Left ventricle myocardium inferior (tissue), 1 donor: ENCODE data around the gene MYMX. TPM values are rescaled to one million over a fixed set of nuclear protein-coding genes. Genes with fewer than 3 reads are reported as not detected.
A peak's percentile ranks its signal among the peaks of the same experiment; 100 is the strongest.
"Not testable (repeated sequence)": the region's sequence is repeated elsewhere in the genome, so short reads cannot be mapped to it uniquely, and the experiment has no call there.

Experiments used
- DNase-seq: peaks from one replicate; pipeline ENCODE4 v3.0.0-alpha.2; 2020
- H3K27ac ChIP-seq: fragments of 200-600 bp; replicated peaks from 2 replicates; pipeline ENCODE4 v1.8.0; 2021
- H3K27me3 ChIP-seq: fragments of 200-600 bp; 2 replicates; pipeline ENCODE4 v1.8.0; 2021; ENCODE audit warnings: low read depth
- H3K36me3 ChIP-seq: fragments of 200-600 bp; 2 replicates; pipeline ENCODE4 v1.8.0; 2021
- H3K4me1 ChIP-seq: fragments of 200-600 bp; 2 replicates; pipeline ENCODE4 v1.8.0; 2021
- H3K4me3 ChIP-seq: fragments of 200-600 bp; 2 replicates; pipeline ENCODE4 v1.8.0; 2021; ENCODE audit warnings: mild to moderate bottlenecking, moderate library complexity
- H3K9me3 ChIP-seq: fragments of 200-600 bp; replicated peaks from 2 replicates; pipeline ENCODE4 v1.8.0; 2021
- CTCF ChIP-seq: fragments of 200-600 bp; IDR thresholded peaks from 2 replicates; pipeline ENCODE4 v1.8.0; 2021; ENCODE audit warnings: antibody characterized with exemption, mild to moderate bottlenecking, borderline replicate concordance
- intact Hi-C: fragments of 100-400 bp; cut with micrococcal nuclease; formaldehyde crosslinking; loops from one replicate; pipeline ENCODE4 v1.11.0; 2022
- total RNA-seq: library from RNA; stranded (reverse); fragmentation: NEBNext Ultra II Directional; extraction: Animal tissue kit (Norgen Biotek cat#: 25700); gene quantifications from one replicate; pipeline ENCODE4 v1.2.1, GENCODE V29; 2021
- donor health status: DM: no; HTN: yes; CAD: no; lungs with severe emphysema.

The MYMX gene
- total RNA-seq, 1 donor from 2014 or later, result 0.36 TPM

GRCh38 chr6:44189257-44189656, 27.5 kb upstream of the MYMX start:
- no peak overlapping the region for H3K27ac ChIP-seq
- H3K4me3 ChIP-seq, result no peak overlapping the region
- TF ChIP-seq CTCF, result no peak
- no peak for DNase-seq
- intact Hi-C loops, result no loop called here
- no peaks in the 10 kb centered on the region for H3K36me3 ChIP-seq
- H3K4me1 ChIP-seq, result peaks cover 19% of the 10 kb centered on the region
- H3K9me3 ChIP-seq, result no peaks in the 10 kb centered on the region
- H3K27me3 ChIP-seq, result no peaks in the 10 kb centered on the region

- Histone ChIP-seq H3K4me3 (no peak overlapping the region), H3K9me3 (no peaks in the 10 kb centered on the region), H3K27me3 (no peaks in the 10 kb centered on the region), H3K4me1 (peaks cover 18% of the 10 kb centered on the region), H3K36me3 (no peaks in the 10 kb centered on the region), H3K27ac (no peak overlapping the region)
- intact Hi-C loops, result no loop called here
- no peak for DNase-seq
- no peak for TF ChIP-seq CTCF
Observed at GRCh38 chr6:44190715-44191114, 26.0 kb upstream of the MYMX start.

GRCh38 chr6:44192428-44193041, 24.2 kb upstream of the MYMX start:
- H3K27me3 ChIP-seq, result no peaks in the 10 kb centered on the region
- H3K9me3 ChIP-seq, result no peaks in the 10 kb centered on the region
- no peaks in the 10 kb centered on the region for H3K36me3 ChIP-seq
- peak overlapping the region; percentile 59 for H3K27ac ChIP-seq
- H3K4me1 ChIP-seq, result peaks cover 6% of the 10 kb centered on the region
- peak overlapping the region; percentile 47 for H3K4me3 ChIP-seq
- DNase-seq, result no peak
- intact Hi-C loops, result no loop called here
- TF ChIP-seq CTCF, result no peak

- Histone ChIP-seq H3K9me3 (no peaks in the 10 kb centered on the region), H3K27me3 (no peaks in the 10 kb centered on the region), H3K4me3 (no peak overlapping the region), H3K27ac (no peak overlapping the region), H3K36me3 (no peaks in the 10 kb centered on the region), H3K4me1 (peaks cover 6% of the 10 kb centered on the region)
- intact Hi-C loops, result no loop called here
- TF ChIP-seq CTCF, result no peak
- no peak for DNase-seq
Observed at GRCh38 chr6:44193307-44193910, 23.3 kb upstream of the MYMX start.

GRCh38 chr6:44194326-44194725, 22.4 kb upstream of the MYMX start:
- intact Hi-C loops, result no loop called here
- TF ChIP-seq CTCF, result no peak
- H3K27me3 ChIP-seq, result no peaks in the 10 kb centered on the region
- no peaks in the 10 kb centered on the region for H3K36me3 ChIP-seq
- H3K27ac ChIP-seq, result no peak overlapping the region
- H3K4me1 ChIP-seq, result peaks cover 6% of the 10 kb centered on the region
- H3K4me3 ChIP-seq, result no peak overlapping the region
- no peaks in the 10 kb centered on the region for H3K9me3 ChIP-seq
- no peak for DNase-seq

GRCh38 chr6:44196351-44196750, 20.4 kb upstream of the MYMX start:
- DNase-seq, H3K27me3 ChIP-seq, intact Hi-C loops, H3K36me3 ChIP-seq, H3K27ac ChIP-seq, H3K4me3 ChIP-seq, H3K9me3 ChIP-seq: not testable (repeated sequence)
- peaks cover 13% of the 10 kb centered on the region for H3K4me1 ChIP-seq
